ENCODE data around the gene RIBC1. TPM values are rescaled to one million over a fixed set of nuclear protein-coding genes. Genes with fewer than 3 reads are reported as not detected.

The RIBC1 gene
- total RNA-seq, 2 experiments from 2014 or later, result 2.5 to 2.6 TPM

DNA sequence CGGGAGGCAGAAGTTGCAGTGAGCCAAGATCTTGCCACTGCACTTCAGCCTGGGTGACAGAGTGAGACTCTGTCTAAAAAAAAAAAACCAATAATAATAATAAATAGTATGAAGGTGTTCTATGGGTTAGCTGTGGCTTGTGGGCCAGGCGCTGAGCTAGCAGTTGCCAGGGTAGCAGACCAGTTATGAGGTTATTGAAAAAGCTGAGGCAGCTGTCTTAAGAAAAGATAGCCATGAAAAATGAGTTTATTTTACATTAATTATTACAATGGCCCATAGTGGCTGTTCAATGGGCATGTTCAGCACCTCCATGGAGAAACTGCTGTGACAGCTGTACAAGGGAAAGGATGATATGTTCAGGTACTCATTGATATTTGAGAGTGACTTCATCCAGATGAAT, 24.8 kb downstream of the RIBC1 start:
- Histone ChIP-seq H3K27me3 (ENCODE audit: control insufficient read depth in 1 of 2, insufficient read depth in 2 of 2, low read length in 2 of 2) (no peaks in the 10 kb centered on the region), H3K9me3 (ENCODE audit: control insufficient read depth in 1 of 2, insufficient read depth in 1 of 2, low read length in 2 of 2) (no peaks in the 10 kb centered on the region), H3K36me3 (ENCODE audit: insufficient read depth, low read length) (no peaks in the 10 kb centered on the region), H3K4me3 (ENCODE audit: low read length) (no peak overlapping the region), H3K27ac (ENCODE audit: low read depth in 1 of 2, low read length in 2 of 2) (no peak overlapping the region), H3K4me1 (ENCODE audit: insufficient read depth, low read length) (peaks cover under 1% of the 10 kb centered on the region)
- no peak for DNase-seq
- ATAC-seq (ENCODE audit: poor library complexity), result no peak
- POLR2A ChIA-PET, result interaction anchor here (2.9 kb wide), 1 partner anchor 25 kb away, joined by 10 read pairs; the partner anchor contains the start of genes RIBC1 and SMC1A
- H3K27ac Mint-ChIP-seq, result no peak overlapping the region
- no peaks in the 10 kb centered on the region for H3K36me3 Mint-ChIP-seq (ENCODE audit: low read depth)
- intact Hi-C loops (cut with DNase I, micrococcal nuclease), result loop anchor here in 1 of 2 experiments (2.0 kb wide), 1 partner anchor 135 kb away; no protein-coding TSS in a partner anchor
- H3K4me1 Mint-ChIP-seq (ENCODE audit: low read depth), result no peaks in the 10 kb centered on the region
- TF ChIP-seq, protein P1, sequence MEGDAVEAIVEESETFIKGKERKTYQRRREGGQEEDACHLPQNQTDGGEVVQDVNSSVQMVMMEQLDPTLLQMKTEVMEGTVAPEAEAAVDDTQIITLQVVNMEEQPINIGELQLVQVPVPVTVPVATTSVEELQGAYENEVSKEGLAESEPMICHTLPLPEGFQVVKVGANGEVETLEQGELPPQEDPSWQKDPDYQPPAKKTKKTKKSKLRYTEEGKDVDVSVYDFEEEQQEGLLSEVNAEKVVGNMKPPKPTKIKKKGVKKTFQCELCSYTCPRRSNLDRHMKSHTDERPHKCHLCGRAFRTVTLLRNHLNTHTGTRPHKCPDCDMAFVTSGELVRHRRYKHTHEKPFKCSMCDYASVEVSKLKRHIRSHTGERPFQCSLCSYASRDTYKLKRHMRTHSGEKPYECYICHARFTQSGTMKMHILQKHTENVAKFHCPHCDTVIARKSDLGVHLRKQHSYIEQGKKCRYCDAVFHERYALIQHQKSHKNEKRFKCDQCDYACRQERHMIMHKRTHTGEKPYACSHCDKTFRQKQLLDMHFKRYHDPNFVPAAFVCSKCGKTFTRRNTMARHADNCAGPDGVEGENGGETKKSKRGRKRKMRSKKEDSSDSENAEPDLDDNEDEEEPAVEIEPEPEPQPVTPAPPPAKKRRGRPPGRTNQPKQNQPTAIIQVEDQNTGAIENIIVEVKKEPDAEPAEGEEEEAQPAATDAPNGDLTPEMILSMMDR (IDR thresholded peaks at IDR 0.05), result no peak
- H3K9me3 Mint-ChIP-seq, result no peaks in the 10 kb centered on the region
- CTCF ChIA-PET, result no interaction called here
- no peak overlapping the region for H3K4me3 Mint-ChIP-seq
- no peaks in the 10 kb centered on the region for H3K27me3 Mint-ChIP-seq

DNA sequence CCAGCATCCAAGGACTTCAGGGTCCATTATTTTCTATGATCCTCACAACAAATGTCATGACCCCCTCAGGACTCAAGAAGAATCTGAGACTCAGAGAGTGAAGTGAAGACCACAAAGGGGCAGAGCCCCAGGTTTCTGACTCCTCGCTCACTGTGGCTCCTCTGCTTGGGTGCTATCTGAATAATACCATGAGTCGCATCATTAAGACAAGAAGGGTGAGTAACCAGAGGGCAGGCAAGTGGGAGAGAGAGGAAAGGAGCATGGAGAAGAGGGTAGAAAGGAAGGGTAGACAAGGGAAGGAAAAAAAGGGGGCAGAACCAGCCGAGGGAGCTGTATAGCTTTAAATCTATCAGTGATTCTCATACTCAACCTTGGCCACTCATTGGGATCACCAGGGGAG, 27.0 kb downstream of the RIBC1 start:
- Mint-ChIP-seq H3K4me1 (ENCODE audit: low read depth) (no peaks in the 10 kb centered on the region), H3K36me3 (ENCODE audit: low read depth) (no peaks in the 10 kb centered on the region), H3K27me3 (no peaks in the 10 kb centered on the region), H3K27ac (no peak overlapping the region), H3K9me3 (no peaks in the 10 kb centered on the region), H3K4me3 (no peak overlapping the region)
- Histone ChIP-seq H3K4me3 (ENCODE audit: low read length) (no peak overlapping the region), H3K27ac (ENCODE audit: low read depth in 1 of 2, low read length in 2 of 2) (no peak overlapping the region), H3K36me3 (ENCODE audit: insufficient read depth, low read length) (no peaks in the 10 kb centered on the region), H3K9me3 (ENCODE audit: control insufficient read depth in 1 of 2, insufficient read depth in 1 of 2, low read length in 2 of 2) (no peaks in the 10 kb centered on the region), H3K27me3 (ENCODE audit: control insufficient read depth in 1 of 2, insufficient read depth in 2 of 2, low read length in 2 of 2) (no peaks in the 10 kb centered on the region), H3K4me1 (ENCODE audit: insufficient read depth, low read length) (no peaks in the 10 kb centered on the region)
- TF ChIP-seq, protein P1 (IDR thresholded peaks at IDR 0.05), result no peak
- POLR2A ChIA-PET, result no interaction called here
- no peak for ATAC-seq (ENCODE audit: poor library complexity)
- intact Hi-C loops (cut with DNase I, micrococcal nuclease), result no loop called here
- no peak for DNase-seq
- CTCF ChIA-PET, result no interaction called here

DNA sequence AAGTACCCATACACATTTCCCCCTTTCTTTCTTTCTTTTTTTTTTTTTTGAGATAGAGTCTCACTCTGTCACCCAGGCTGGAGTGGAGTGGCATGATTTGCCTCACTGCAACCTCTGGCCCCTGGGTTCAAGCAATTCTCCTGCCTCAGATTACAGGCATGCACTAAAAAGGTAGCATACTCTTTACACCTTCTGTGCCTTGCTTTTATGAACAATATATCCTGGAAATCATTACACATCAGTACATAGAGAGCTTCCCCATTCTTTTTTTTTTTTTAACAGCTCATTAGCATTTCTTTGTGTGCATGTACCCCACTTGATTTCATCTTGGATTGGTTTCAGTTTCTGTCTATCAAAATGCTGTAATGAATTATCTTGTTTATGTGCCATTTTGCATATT, 30.1 kb downstream of the RIBC1 start:
- H3K4me3 ChIP-seq (ENCODE audit: low read length), result no peak overlapping the region
- Mint-ChIP-seq H3K36me3 (ENCODE audit: low read depth) (no peaks in the 10 kb centered on the region), H3K4me3 (no peak overlapping the region), H3K9me3 (no peaks in the 10 kb centered on the region), H3K4me1 (ENCODE audit: low read depth) (no peaks in the 10 kb centered on the region), H3K27me3 (peaks cover 5% of the 10 kb centered on the region), H3K27ac (no peak overlapping the region)
- CTCF ChIA-PET, result no interaction called here
- DNase-seq (no peak), ATAC-seq (ENCODE audit: poor library complexity) (no peak)
- no peak overlapping the region for H3K27ac ChIP-seq (ENCODE audit: low read depth in 1 of 2, low read length in 2 of 2)
- H3K36me3 ChIP-seq (ENCODE audit: insufficient read depth, low read length), result no peaks in the 10 kb centered on the region
- POLR2A ChIA-PET, result no interaction called here
- no peaks in the 10 kb centered on the region for H3K27me3 ChIP-seq (ENCODE audit: control insufficient read depth in 1 of 2, insufficient read depth in 2 of 2, low read length in 2 of 2)
- intact Hi-C loops (cut with DNase I, micrococcal nuclease), result no loop called here
- no peaks in the 10 kb centered on the region for H3K4me1 ChIP-seq (ENCODE audit: insufficient read depth, low read length)
- no peaks in the 10 kb centered on the region for H3K9me3 ChIP-seq (ENCODE audit: control insufficient read depth in 1 of 2, insufficient read depth in 1 of 2, low read length in 2 of 2)
- TF ChIP-seq, protein P1 (IDR thresholded peaks at IDR 0.05), result no peak
